Measurements from ENCODE around the gene MTMR12.

MTMR12 gene, protein sequence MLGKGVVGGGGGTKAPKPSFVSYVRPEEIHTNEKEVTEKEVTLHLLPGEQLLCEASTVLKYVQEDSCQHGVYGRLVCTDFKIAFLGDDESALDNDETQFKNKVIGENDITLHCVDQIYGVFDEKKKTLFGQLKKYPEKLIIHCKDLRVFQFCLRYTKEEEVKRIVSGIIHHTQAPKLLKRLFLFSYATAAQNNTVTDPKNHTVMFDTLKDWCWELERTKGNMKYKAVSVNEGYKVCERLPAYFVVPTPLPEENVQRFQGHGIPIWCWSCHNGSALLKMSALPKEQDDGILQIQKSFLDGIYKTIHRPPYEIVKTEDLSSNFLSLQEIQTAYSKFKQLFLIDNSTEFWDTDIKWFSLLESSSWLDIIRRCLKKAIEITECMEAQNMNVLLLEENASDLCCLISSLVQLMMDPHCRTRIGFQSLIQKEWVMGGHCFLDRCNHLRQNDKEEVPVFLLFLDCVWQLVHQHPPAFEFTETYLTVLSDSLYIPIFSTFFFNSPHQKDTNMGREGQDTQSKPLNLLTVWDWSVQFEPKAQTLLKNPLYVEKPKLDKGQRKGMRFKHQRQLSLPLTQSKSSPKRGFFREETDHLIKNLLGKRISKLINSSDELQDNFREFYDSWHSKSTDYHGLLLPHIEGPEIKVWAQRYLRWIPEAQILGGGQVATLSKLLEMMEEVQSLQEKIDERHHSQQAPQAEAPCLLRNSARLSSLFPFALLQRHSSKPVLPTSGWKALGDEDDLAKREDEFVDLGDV

DNA sequence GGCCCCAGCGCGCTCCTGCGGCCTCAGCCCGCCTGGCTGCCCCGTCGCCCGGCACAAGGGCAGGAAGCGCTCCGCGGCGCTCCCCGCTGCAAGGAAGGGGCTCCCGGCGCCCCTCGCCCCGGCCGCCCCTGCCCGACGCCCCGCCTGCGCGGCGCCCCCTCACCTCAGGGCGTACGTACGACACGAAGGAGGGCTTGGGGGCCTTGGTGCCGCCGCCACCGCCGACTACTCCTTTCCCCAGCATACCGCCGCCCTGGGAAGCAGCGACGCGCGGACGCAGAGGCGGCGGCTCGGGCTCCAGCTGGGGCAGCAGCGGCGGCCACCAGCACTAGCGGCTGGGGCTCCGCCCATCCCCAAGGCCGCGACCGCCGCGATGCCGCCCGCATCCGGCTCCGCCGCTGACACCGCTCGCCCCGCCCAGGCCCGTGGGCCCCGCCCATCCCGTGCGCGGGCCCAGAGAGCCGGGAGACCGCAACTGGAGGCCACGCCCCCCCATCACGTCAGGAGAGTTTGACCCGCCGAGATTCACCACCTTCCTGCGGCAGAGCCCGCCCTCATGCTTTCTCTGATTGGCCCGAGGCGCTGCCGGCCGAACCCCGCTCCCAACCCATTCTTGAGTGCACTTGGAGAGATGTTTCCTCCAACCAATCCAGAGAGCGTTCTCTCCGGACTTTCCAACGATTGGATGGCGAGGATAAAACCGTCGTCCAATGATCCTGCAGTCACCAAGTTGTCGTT lies at the start of gene MTMR12:
MTMR12 (minus strand) TSS at position 345 of the 738 bp plus-strand sequence; CDS start at position 244, 101 bp downstream.
- TF ChIP-seq, protein P1, sequence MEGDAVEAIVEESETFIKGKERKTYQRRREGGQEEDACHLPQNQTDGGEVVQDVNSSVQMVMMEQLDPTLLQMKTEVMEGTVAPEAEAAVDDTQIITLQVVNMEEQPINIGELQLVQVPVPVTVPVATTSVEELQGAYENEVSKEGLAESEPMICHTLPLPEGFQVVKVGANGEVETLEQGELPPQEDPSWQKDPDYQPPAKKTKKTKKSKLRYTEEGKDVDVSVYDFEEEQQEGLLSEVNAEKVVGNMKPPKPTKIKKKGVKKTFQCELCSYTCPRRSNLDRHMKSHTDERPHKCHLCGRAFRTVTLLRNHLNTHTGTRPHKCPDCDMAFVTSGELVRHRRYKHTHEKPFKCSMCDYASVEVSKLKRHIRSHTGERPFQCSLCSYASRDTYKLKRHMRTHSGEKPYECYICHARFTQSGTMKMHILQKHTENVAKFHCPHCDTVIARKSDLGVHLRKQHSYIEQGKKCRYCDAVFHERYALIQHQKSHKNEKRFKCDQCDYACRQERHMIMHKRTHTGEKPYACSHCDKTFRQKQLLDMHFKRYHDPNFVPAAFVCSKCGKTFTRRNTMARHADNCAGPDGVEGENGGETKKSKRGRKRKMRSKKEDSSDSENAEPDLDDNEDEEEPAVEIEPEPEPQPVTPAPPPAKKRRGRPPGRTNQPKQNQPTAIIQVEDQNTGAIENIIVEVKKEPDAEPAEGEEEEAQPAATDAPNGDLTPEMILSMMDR (conservative IDR thresholded peaks at IDR 0.05; ENCODE audit: low read length): no peak
- peak within 1 kb of the TSS; percentile 79 for H3K4me3 ChIP-seq (ENCODE audit: low read length)
- DNase-seq (ENCODE audit: low read depth): peak; percentile 99

- DNase-seq (ENCODE audit: low read depth): no peak
- TF ChIP-seq, protein P1 (conservative IDR thresholded peaks at IDR 0.05; ENCODE audit: low read length): no peak
- H3K4me3 ChIP-seq (ENCODE audit: low read length): no peak overlapping the region
Observed at GRCh38 chr5:32362527-32362926, 49.8 kb upstream of the MTMR12 start.

GRCh38 chr5:32360906-32361305 lies 48.2 kb upstream of the MTMR12 start:
- H3K4me3 ChIP-seq (ENCODE audit: low read length): no peak overlapping the region
- DNase-seq (ENCODE audit: low read depth): no peak
- TF ChIP-seq, protein P1 (conservative IDR thresholded peaks at IDR 0.05; ENCODE audit: low read length): no peak

DNA sequence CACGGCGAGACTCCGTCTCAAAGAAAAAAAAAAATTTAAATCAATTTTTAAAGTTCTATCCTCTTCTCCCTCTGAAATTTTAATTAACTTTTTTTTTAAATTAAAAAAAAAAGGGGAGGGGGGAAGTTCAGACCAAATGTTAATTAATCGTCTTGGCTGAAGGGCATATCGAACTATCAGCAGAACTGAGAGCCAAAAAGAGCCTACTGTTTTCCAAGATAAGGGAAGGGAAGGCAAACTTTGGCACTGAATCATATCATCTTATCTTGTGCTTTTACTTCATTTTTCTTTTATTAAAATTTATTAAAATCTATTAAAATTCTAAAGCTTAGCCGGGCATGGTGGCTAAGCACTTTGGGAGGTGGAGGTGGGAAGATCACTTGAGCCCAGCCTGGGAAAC lies 45.9 kb upstream of the MTMR12 start:
- DNase-seq (ENCODE audit: low read depth): no peak
- TF ChIP-seq, protein P1 (conservative IDR thresholded peaks at IDR 0.05; ENCODE audit: low read length): no peak
- no peak overlapping the region for H3K4me3 ChIP-seq (ENCODE audit: low read length)

GRCh38 chr5:32357658-32358057 lies 44.9 kb upstream of the MTMR12 start:
- TF ChIP-seq, protein P1 (conservative IDR thresholded peaks at IDR 0.05; ENCODE audit: low read length): no peak
- H3K4me3 ChIP-seq (ENCODE audit: low read length): no peak overlapping the region
- DNase-seq (ENCODE audit: low read depth): no peak

- DNase-seq (ENCODE audit: low read depth): no peak
- no peak overlapping the region for H3K4me3 ChIP-seq (ENCODE audit: low read length)
- TF ChIP-seq, protein P1 (conservative IDR thresholded peaks at IDR 0.05; ENCODE audit: low read length): no peak
Observed at GRCh38 chr5:32355686-32356085, 42.9 kb upstream of the MTMR12 start.

Data from AG10803 (cell line).